HFFc6 (cell line): Measurements from ENCODE around the gene TTBK2. TPM values are rescaled to one million over a fixed set of nuclear protein-coding genes. Genes with fewer than 3 reads are reported as not detected.
"Not testable (repeated sequence)": the region's sequence is repeated elsewhere in the genome, so short reads cannot be mapped to it uniquely, and the experiment has no call there.

Experiments used
- DNase-seq: peaks from one replicate; pipeline ENCODE4 v3.0.0-alpha.2; 2018
- H3K27ac Mint-ChIP-seq: 2 replicates; pipeline ENCODE4 v1.8.0; 2020; ENCODE audit warnings: mild to moderate bottlenecking, mixed read lengths
- H3K27me3 Mint-ChIP-seq: 2 replicates; pipeline ENCODE4 v1.8.0; 2021; ENCODE audit warnings: mild to moderate bottlenecking, moderate library complexity, mixed read lengths; ENCODE audit not compliant: insufficient read depth
- H3K36me3 Mint-ChIP-seq: 2 replicates; pipeline ENCODE4 v1.8.0; 2021; ENCODE audit warnings: low read depth, mixed read lengths
- H3K4me1 Mint-ChIP-seq: 2 replicates; pipeline ENCODE4 v1.8.0; 2020; ENCODE audit warnings: low read depth, mixed read lengths
- H3K4me3 Mint-ChIP-seq: 2 replicates; pipeline ENCODE4 v1.8.0; 2020; ENCODE audit warnings: mild to moderate bottlenecking, moderate library complexity, mixed read lengths
- H3K9me3 Mint-ChIP-seq: 2 replicates; pipeline ENCODE4 v1.8.0; 2020; ENCODE audit warnings: mild to moderate bottlenecking, mixed read lengths
- CTCF ChIP-seq: fragments of 200-600 bp; sonication (generic); IDR thresholded peaks from 2 replicates; pipeline ENCODE4 v1.5.0; 2021; ENCODE audit warnings: antibody characterized with exemption, mild to moderate bottlenecking
- total RNA-seq, 6 experiments: library from RNA; stranded (reverse); fragmentation: NEBNext Ultra II Directional; extraction: Animal tissue kit (Norgen Biotek cat#: 25700); gene quantifications; 2 replicates in 1 of 6; 3 replicates in 5 of 6; pipeline ENCODE4 v1.2.3, GENCODE V29; 2021

The TTBK2 gene
- total RNA-seq, 6 experiments from 2014 or later, result 9.4 to 12.6 (median 10.2) TPM

- TF ChIP-seq CTCF, result no peak
- H3K4me3 Mint-ChIP-seq, result no peak overlapping the region
Measured at GRCh38 chr15:42915654-42916315, 4.8 kb downstream of the TTBK2 start.

GRCh38 chr15:42914728-42915497, 5.7 kb downstream of the TTBK2 start:
- DNase-seq, result no peak
- TF ChIP-seq CTCF, result no peak
- Mint-ChIP-seq H3K9me3 (no peaks in the 10 kb centered on the region), H3K36me3 (no peaks in the 10 kb centered on the region), H3K27me3 (no peaks in the 10 kb centered on the region), H3K4me1 (peaks cover 31% of the 10 kb centered on the region), H3K27ac (no peak overlapping the region), H3K4me3 (no peak overlapping the region)

More at GRCh38 chr15:42915654-42916315, 4.8 kb downstream of the TTBK2 start:
- Mint-ChIP-seq H3K9me3 (no peaks in the 10 kb centered on the region), H3K27me3 (no peaks in the 10 kb centered on the region), H3K27ac (no peak overlapping the region), H3K36me3 (no peaks in the 10 kb centered on the region), H3K4me1 (peaks cover 25% of the 10 kb centered on the region)
- no peak for DNase-seq

- H3K4me1 Mint-ChIP-seq, result peaks cover 13% of the 10 kb centered on the region
- no peaks in the 10 kb centered on the region for H3K36me3 Mint-ChIP-seq
- H3K9me3 Mint-ChIP-seq, result no peaks in the 10 kb centered on the region
- TF ChIP-seq CTCF, result no peak
- no peak for DNase-seq
- H3K27me3 Mint-ChIP-seq, result no peaks in the 10 kb centered on the region
- H3K4me3 Mint-ChIP-seq, result no peak overlapping the region
- H3K27ac Mint-ChIP-seq, result peak overlapping the region; percentile 51; the same call in 1 of the 2 replicates
Measured at GRCh38 chr15:42911058-42911592, 9.5 kb downstream of the TTBK2 start.

- Mint-ChIP-seq H3K4me1 (peaks cover 13% of the 10 kb centered on the region), H3K27ac (no peak overlapping the region), H3K36me3 (no peaks in the 10 kb centered on the region), H3K27me3 (no peaks in the 10 kb centered on the region), H3K9me3 (no peaks in the 10 kb centered on the region), H3K4me3 (no peak overlapping the region)
- DNase-seq, result no peak
- no peak for TF ChIP-seq CTCF
Measured at GRCh38 chr15:42908538-42908937, 12.0 kb downstream of the TTBK2 start.

- H3K36me3 Mint-ChIP-seq, result no peaks in the 10 kb centered on the region
Measured at GRCh38 chr15:42903388-42904324, 16.9 kb downstream of the TTBK2 start.

GRCh38 chr15:42893911-42894310, 26.7 kb downstream of the TTBK2 start:
- Mint-ChIP-seq H3K36me3 (peaks cover 12% of the 10 kb centered on the region), H3K4me1 (peaks cover 11% of the 10 kb centered on the region)
- not testable (repeated sequence) for H3K4me3 Mint-ChIP-seq, DNase-seq, H3K27ac Mint-ChIP-seq, H3K9me3 Mint-ChIP-seq, H3K27me3 Mint-ChIP-seq

More at GRCh38 chr15:42903388-42904324, 16.9 kb downstream of the TTBK2 start:
- no peak for DNase-seq
- H3K4me3 Mint-ChIP-seq, result no peak overlapping the region
- H3K4me1 Mint-ChIP-seq, result no peaks in the 10 kb centered on the region
- TF ChIP-seq CTCF, result no peak
- no peaks in the 10 kb centered on the region for H3K9me3 Mint-ChIP-seq
- no peaks in the 10 kb centered on the region for H3K27me3 Mint-ChIP-seq
- H3K27ac Mint-ChIP-seq, result no peak overlapping the region
